Gastroesophageal sphincter (tissue), 4 donors: Measurements from ENCODE around the gene STXBP6. TPM values are rescaled to one million over a fixed set of nuclear protein-coding genes. Genes with fewer than 3 reads are reported as not detected.
A peak's percentile ranks its signal among the peaks of the same experiment; 100 is the strongest.

ENCODE experiments used
- ATAC-seq: fragments of 150-250 bp; one replicate; pipeline ENCODE4 v1.9.1; 2016; ENCODE audit warnings: mild to moderate bottlenecking, moderate library complexity
- H3K27ac ChIP-seq, 4 donors: fragments of 200-600 bp; sonication (generic) in 3 of 4; 1 replicate in 3 of 4; 2 replicates in 1 of 4; pipeline ENCODE4 v1.5.1; 2016 to 2019
- H3K27me3 ChIP-seq: fragments of 200-600 bp; sonication (generic); one replicate; pipeline ENCODE4 v1.5.1; 2019
- H3K36me3 ChIP-seq, 2 donors: fragments of 200-600 bp; sonication (generic); one replicate each; pipeline ENCODE4 v1.5.1; 2019; ENCODE audit warnings: control low read depth in 1 of 2
- H3K4me1 ChIP-seq, 3 donors: fragments of 200-600 bp; sonication (generic); 1 replicate in 2 of 3; 2 replicates in 1 of 3; pipeline ENCODE4 v1.5.1; 2016 to 2019; ENCODE audit warnings: control low read depth in 2 of 3
- H3K4me3 ChIP-seq, 2 donors: fragments of 200-600 bp; sonication (generic); one replicate each; pipeline ENCODE4 v1.5.1; 2019; ENCODE audit warnings: mild to moderate bottlenecking in 1 of 2, moderate library complexity in 1 of 2
- H3K9me3 ChIP-seq, 3 donors: fragments of 200-600 bp; sonication (generic); one replicate each; pipeline ENCODE4 v1.5.1; 2017 to 2019; ENCODE audit warnings: control low read depth in 2 of 3
- CTCF ChIP-seq, 4 experiments: fragments of 200-600 bp in 2 of 4; fragments of 450-650 bp in 2 of 4; sonication (generic) in 1 of 4; IDR thresholded peaks; one replicate each; pipeline ENCODE4 v1.5.1; 2017 to 2019; ENCODE audit warnings: antibody characterized with exemption in 4 of 4, mild to moderate bottlenecking in 2 of 4, moderate library complexity in 2 of 4
- EP300 ChIP-seq: sonication (generic); formaldehyde crosslinking; IDR thresholded peaks from one replicate; pipeline ENCODE4 v1.6.1; 2017; ENCODE audit warnings: antibody characterized with exemption, mild to moderate bottlenecking
- POLR2A ChIP-seq, 2 donors: fragments of 450-650 bp; IDR thresholded peaks; one replicate each; pipeline ENCODE4 v1.6.1; 2017; ENCODE audit warnings: antibody characterized with exemption in 2 of 2, mild to moderate bottlenecking in 2 of 2, moderate library complexity in 1 of 2
- POLR2AphosphoS5 ChIP-seq: sonication (generic); formaldehyde crosslinking; IDR thresholded peaks from one replicate; pipeline ENCODE4 v1.6.1; 2017; ENCODE audit warnings: antibody characterized with exemption
- WGBS, 2 donors: methylation state at CpG; one replicate each; pipeline ENCODE4 v1.1.5; 2018; ENCODE audit warnings: low coverage in 1 of 2; 5-methylcytosine and 5-hydroxymethylcytosine counted together
- total RNA-seq, 4 donors: library from RNA; depleted of rRNA; stranded (reverse); fragments of >200 nt; gene quantifications; one replicate each; pipeline ENCODE4 v1.1.0, GENCODE V29; 2016

Gene STXBP6
- total RNA-seq, 4 donors from 2014 or later = 29.3 to 55.7 (median 44.0) TPM

- no peak overlapping the region for H3K27ac ChIP-seq
- WGBS, 2 donors = 59 to 87% methylated on average over 2 to 3 of the region's 4 CpGs
- H3K27me3 ChIP-seq = no peaks in the 10 kb centered on the region
- no peaks in the 10 kb centered on the region for H3K9me3 ChIP-seq
- no peak for TF ChIP-seq POLR2AphosphoS5
- no peak for TF ChIP-seq CTCF (IDR thresholded peaks at IDR 0.05)
- TF ChIP-seq EP300 = no peak
- TF ChIP-seq POLR2A (IDR thresholded peaks at IDR 0.05) = no peak
- ATAC-seq = peak; percentile 23
- no peaks in the 10 kb centered on the region for H3K36me3 ChIP-seq
- H3K4me3 ChIP-seq = no peak overlapping the region
- H3K4me1 ChIP-seq = peaks cover 8 to 48% (median 10%) of the 10 kb centered on the region in 3 donors
Observed at GRCh38 chr14:24908592-24909236, 141.2 kb downstream of the STXBP6 start.

GRCh38 chr14:24904533-24904932 lies 145.4 kb downstream of the STXBP6 start:
- Histone ChIP-seq H3K4me3 (no peak overlapping the region), H3K36me3 (no peaks in the 10 kb centered on the region), H3K9me3 (no peaks in the 10 kb centered on the region), H3K27ac (no peak overlapping the region), H3K4me1 (peaks cover 0 to 24% (median 4%) of the 10 kb centered on the region in 3 donors), H3K27me3 (no peaks in the 10 kb centered on the region)
- no peak for ATAC-seq
- WGBS, 2 donors = 92 to 100% methylated on average over 2 of the region's 2 CpGs
- no peak for TF ChIP-seq POLR2AphosphoS5
- no peak for TF ChIP-seq POLR2A (IDR thresholded peaks at IDR 0.05)

DNA sequence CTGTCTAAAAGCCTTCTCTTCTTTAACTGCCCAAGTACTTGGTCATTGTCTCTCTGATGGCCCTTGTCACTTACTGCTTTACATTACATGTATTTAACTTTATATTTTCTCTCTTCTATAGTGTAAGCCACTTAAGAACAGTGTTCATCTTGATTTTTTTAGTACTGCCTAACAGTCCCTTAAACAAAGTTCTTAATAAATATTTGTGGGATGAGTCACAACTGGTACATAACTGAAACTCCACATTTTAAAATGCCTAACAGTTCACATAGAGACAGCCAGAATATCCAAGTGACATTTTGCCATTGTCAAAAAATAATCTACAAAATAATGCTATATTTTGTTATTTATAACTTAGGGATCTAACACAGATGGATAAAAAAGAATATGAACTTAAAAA lies 146.6 kb downstream of the STXBP6 start:
- Histone ChIP-seq H3K9me3 (no peaks in the 10 kb centered on the region), H3K4me1 (peaks cover 0 to 13% (median 4%) of the 10 kb centered on the region in 3 donors), H3K36me3 (no peaks in the 10 kb centered on the region), H3K27me3 (no peaks in the 10 kb centered on the region), H3K4me3 (no peak overlapping the region), H3K27ac (no peak overlapping the region)
- peak; percentile 50 for ATAC-seq
- no peak for TF ChIP-seq POLR2AphosphoS5

DNA sequence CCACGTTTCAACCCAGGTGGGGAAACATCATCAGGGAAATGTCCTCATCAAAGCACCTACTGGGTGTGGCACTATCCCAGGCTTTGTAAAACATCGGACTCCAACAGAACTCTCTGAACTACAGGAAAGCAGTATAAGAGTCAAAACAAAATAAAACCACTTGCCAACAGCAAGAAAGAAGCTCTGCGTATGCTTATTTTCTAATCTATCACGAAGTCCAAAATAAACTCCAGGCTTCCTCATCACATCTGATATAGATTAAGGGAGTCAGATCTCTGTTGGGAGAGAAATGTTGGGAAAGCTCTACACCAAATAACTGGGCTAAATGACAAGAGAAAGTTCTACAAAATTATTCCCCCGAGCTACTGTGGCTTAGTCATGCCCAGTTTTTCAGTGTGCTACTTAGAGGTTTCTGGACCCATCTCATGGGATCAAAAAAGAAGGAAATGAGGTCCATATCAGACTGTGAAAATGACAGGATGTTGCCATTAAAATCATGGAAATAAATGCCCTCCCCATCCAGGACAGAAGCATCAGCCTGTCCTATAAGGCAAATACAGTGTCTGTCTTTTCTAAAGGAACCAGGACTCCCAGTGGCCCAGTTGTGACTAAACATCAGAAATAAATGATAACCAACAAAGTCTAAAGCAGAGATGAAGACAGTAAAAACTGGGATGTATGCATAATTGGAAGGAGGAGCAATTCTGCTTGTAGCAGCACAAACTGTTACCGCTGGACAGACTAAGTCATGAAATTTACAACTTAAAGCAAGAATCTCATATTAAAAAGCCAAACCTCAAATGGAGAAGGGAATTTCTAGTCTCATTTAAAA lies 149.5 kb downstream of the STXBP6 start:
- no peaks in the 10 kb centered on the region for H3K36me3 ChIP-seq
- H3K4me1 ChIP-seq = peaks cover 0 to 12% (median 4%) of the 10 kb centered on the region in 3 donors
- ATAC-seq = peak; percentile 82
- no peaks in the 10 kb centered on the region for H3K9me3 ChIP-seq
- H3K4me3 ChIP-seq = no peak overlapping the region
- TF ChIP-seq POLR2AphosphoS5 = no peak
- no peak for TF ChIP-seq POLR2A (IDR thresholded peaks at IDR 0.05)
- no peak for TF ChIP-seq EP300
- no peak for TF ChIP-seq CTCF (IDR thresholded peaks at IDR 0.05)
- 31 to 37% methylated on average over 3 to 6 of the region's 6 CpGs for WGBS, 2 donors
- no peaks in the 10 kb centered on the region for H3K27me3 ChIP-seq
- peak overlapping the region in 3 of 4 donors; percentile 8 to 33 (median 20) for H3K27ac ChIP-seq

DNA sequence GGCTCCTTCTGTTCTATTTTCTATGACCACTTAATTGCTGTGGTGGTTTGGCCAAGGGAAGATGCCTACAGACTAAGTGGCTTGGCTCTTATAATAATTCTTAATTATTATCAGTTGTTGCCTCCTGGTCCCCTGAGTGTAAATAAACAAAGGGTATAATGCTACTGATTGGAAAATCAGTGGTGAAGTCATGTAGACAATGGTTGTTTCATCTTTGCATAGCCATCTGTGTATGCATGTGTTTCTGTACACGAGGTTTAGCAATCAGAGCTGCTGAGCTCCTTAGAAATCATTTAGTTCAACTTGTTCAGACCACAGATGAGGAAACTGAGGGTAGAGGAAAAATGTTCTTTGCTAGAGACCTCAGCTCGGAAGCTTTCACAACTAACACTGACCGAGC lies 152.2 kb downstream of the STXBP6 start:
- no peak for ATAC-seq
- no peaks in the 10 kb centered on the region for H3K36me3 ChIP-seq
- H3K4me1 ChIP-seq = peaks cover 0 to 17% (median 4%) of the 10 kb centered on the region in 3 donors
- no peaks in the 10 kb centered on the region for H3K27me3 ChIP-seq
- TF ChIP-seq POLR2A (IDR thresholded peaks at IDR 0.05) (no peak), POLR2AphosphoS5 (no peak), CTCF (IDR thresholded peaks at IDR 0.05) (no peak), EP300 (no peak)
- H3K9me3 ChIP-seq = no peaks in the 10 kb centered on the region
- no peak overlapping the region for H3K27ac ChIP-seq
- no peak overlapping the region for H3K4me3 ChIP-seq
- WGBS, 2 donors = 87 to 100% methylated on average over 3 of the region's 3 CpGs
